Nucleus accumbens (tissue), 56 donors: ENCODE data around the gene GABRG3.
"Not testable (repeated sequence)": the region's sequence is repeated elsewhere in the genome, so short reads cannot be mapped to it uniquely, and the experiment has no call there.

Experiments
- DNase-seq, 56 donors: peaks; one replicate each; lab custom pipeline; 2025; lab: John Stamatoyannopoulos, UW

Gene GABRG3

GRCh38 chr15:27166917-27167316 lies 195.9 kb downstream of the GABRG3 start:
- no peak for DNase-seq

GRCh38 chr15:27167738-27168137 lies 196.8 kb downstream of the GABRG3 start:
- DNase-seq: no peak

GRCh38 chr15:27170851-27171250 lies 199.9 kb downstream of the GABRG3 start:
- no peak for DNase-seq

- DNase-seq: no peak
Measured at GRCh38 chr15:27172821-27173220, 201.8 kb downstream of the GABRG3 start.

GRCh38 chr15:27175472-27176153 lies 204.6 kb downstream of the GABRG3 start:
- no peak for DNase-seq

GRCh38 chr15:27176785-27177406 lies 205.9 kb downstream of the GABRG3 start:
- DNase-seq: no peak

GRCh38 chr15:27179789-27180188 lies 208.8 kb downstream of the GABRG3 start:
- no peak for DNase-seq

GRCh38 chr15:27182561-27183110 lies 211.7 kb downstream of the GABRG3 start:
- no peak for DNase-seq

GRCh38 chr15:27183201-27183600 lies 212.2 kb downstream of the GABRG3 start:
- no peak for DNase-seq

GRCh38 chr15:27191515-27191914 lies 220.5 kb downstream of the GABRG3 start:
- DNase-seq: not testable (repeated sequence)

- DNase-seq: no peak
Measured at GRCh38 chr15:27196691-27197090, 225.7 kb downstream of the GABRG3 start.

- no peak for DNase-seq
Measured at GRCh38 chr15:27201425-27201824, 230.4 kb downstream of the GABRG3 start.

- no peak for DNase-seq
Measured at GRCh38 chr15:27210176-27210575, 239.2 kb downstream of the GABRG3 start.

GRCh38 chr15:27214032-27214431 lies 243.1 kb downstream of the GABRG3 start:
- DNase-seq: no peak

GRCh38 chr15:27214961-27215360 lies 244.0 kb downstream of the GABRG3 start:
- no peak for DNase-seq

- no peak for DNase-seq
Measured at GRCh38 chr15:27218426-27218825, 247.4 kb downstream of the GABRG3 start.

GRCh38 chr15:27219636-27220035 lies 248.7 kb downstream of the GABRG3 start:
- no peak for DNase-seq

- DNase-seq: no peak
Measured at GRCh38 chr15:27220199-27220598, 249.2 kb downstream of the GABRG3 start.

GRCh38 chr15:27222479-27222878 lies 251.5 kb downstream of the GABRG3 start:
- DNase-seq: no peak

- no peak for DNase-seq
Measured at GRCh38 chr15:27223179-27223578, 252.2 kb downstream of the GABRG3 start.

- no peak for DNase-seq
Measured at GRCh38 chr15:27231811-27232210, 260.8 kb downstream of the GABRG3 start.

GRCh38 chr15:27232876-27233275 lies 261.9 kb downstream of the GABRG3 start:
- no peak for DNase-seq
